Sigmoid colon (tissue), 4 donors: ENCODE data around the gene TRMT2A.

Experiments used
- CTCF ChIP-seq, 4 experiments: fragments of 450-650 bp in 3 of 4; fragments of 200-600 bp in 1 of 4; IDR thresholded peaks; one replicate each; pipeline ENCODE4 v1.5.1; 2016 to 2019; ENCODE audit warnings: antibody characterized with exemption in 4 of 4, mild to moderate bottlenecking in 3 of 4, moderate library complexity in 2 of 4
- EP300 ChIP-seq, 4 donors: sonication (generic); formaldehyde crosslinking; IDR thresholded peaks; one replicate each; pipeline ENCODE4 v1.6.1; 2017; ENCODE audit warnings: antibody characterized with exemption in 4 of 4
- POLR2A ChIP-seq, 2 donors: fragments of 450-650 bp; IDR thresholded peaks; one replicate each; pipeline ENCODE4 v1.6.1; 2016; ENCODE audit warnings: antibody characterized with exemption in 2 of 2, mild to moderate bottlenecking in 2 of 2, moderate library complexity in 2 of 2
- POLR2AphosphoS5 ChIP-seq, 4 donors: sonication (generic); formaldehyde crosslinking; IDR thresholded peaks; one replicate each; pipeline ENCODE4 v1.6.1; 2017; ENCODE audit warnings: antibody characterized with exemption in 4 of 4

GRCh38 chr22:20150381-20151275 lies 33.6 kb upstream of the TRMT2A start, which contains the start of gene CCDC188:
- TF ChIP-seq CTCF (IDR thresholded peaks at IDR 0.05): no peak
- no peak for TF ChIP-seq EP300 (IDR thresholded peaks at IDR 0.05)
- no peak for TF ChIP-seq POLR2A (IDR thresholded peaks at IDR 0.05)
- TF ChIP-seq POLR2AphosphoS5 (IDR thresholded peaks at IDR 0.05): no peak
